ENCODE data around the gene IL9.

DNA sequence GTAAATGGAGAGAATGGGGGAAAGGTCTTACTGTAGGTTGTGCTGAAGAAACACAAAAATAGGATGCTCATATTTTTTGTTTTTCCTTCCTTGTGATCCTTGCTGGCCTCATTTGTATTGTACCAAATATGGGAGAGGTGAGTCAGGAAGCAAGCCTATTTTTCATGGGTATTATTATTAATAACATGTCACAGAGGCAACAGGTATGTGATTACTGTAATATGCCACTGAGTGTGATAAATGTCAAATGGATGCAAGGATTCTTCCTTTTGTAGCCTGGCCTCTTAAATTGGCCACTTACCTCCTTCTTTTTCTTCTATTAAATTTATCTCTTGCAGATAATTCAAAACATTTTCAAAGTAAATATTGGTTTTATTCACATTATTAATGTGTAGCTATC is 48.9 kb upstream of the IL9 start:
- TF ChIP-seq, protein P1, sequence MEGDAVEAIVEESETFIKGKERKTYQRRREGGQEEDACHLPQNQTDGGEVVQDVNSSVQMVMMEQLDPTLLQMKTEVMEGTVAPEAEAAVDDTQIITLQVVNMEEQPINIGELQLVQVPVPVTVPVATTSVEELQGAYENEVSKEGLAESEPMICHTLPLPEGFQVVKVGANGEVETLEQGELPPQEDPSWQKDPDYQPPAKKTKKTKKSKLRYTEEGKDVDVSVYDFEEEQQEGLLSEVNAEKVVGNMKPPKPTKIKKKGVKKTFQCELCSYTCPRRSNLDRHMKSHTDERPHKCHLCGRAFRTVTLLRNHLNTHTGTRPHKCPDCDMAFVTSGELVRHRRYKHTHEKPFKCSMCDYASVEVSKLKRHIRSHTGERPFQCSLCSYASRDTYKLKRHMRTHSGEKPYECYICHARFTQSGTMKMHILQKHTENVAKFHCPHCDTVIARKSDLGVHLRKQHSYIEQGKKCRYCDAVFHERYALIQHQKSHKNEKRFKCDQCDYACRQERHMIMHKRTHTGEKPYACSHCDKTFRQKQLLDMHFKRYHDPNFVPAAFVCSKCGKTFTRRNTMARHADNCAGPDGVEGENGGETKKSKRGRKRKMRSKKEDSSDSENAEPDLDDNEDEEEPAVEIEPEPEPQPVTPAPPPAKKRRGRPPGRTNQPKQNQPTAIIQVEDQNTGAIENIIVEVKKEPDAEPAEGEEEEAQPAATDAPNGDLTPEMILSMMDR (IDR thresholded peaks at IDR 0.05) = no peak
- TF ChIP-seq POLR2A (IDR thresholded peaks at IDR 0.05) = no peak

All from lower leg skin (tissue), 3 donors.